Frontal cortex (tissue), 4 donors: ENCODE data around the gene GRP. TPM values are rescaled to one million over a fixed set of nuclear protein-coding genes. Genes with fewer than 3 reads are reported as not detected.
"Not testable (repeated sequence)": the region's sequence is repeated elsewhere in the genome, so short reads cannot be mapped to it uniquely, and the experiment has no call there.

ENCODE experiments used
- DNase-seq, 2 donors: peaks; one replicate each; pipeline ENCODE4 v3.0.0; 2012; ENCODE audit warnings: low spot score in 2 of 2
- FAIRE-seq: peaks from 2 replicates; lab custom pipeline; 2012; peaks lifted over from hg19 to GRCh38; lab: Jason Lieb, UNC
- total RNA-seq: library from RNA; depleted of rRNA; stranded (reverse); fragments of >200 nt; gene quantifications from one replicate; pipeline ENCODE4 v1.2.3, GENCODE V29; 2014
- donor health status: control.
- donor health status: control.
- donor health status: control.

The GRP gene
- total RNA-seq, 1 donor from 2014 or later: 22.8 TPM

DNA sequence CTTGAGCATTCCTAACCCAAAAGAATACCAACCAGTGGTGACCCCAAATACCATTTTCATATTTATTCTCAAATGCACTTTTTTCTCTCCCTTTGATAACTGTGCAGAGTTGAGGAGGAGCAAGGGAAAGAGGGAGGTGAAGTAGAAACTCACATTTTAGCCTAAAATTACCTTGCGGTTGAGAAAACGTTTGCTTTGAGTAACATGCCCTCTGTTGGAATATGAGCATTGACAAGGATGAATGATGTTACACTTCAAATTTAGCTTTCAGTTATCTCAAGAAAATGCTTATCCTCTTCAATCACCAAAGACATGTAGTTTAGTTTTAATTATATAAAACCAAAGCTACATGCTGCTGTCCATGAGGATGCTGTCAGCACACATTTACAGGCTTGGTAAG is 2.4 kb downstream of the GRP start:
- FAIRE-seq (no peak), DNase-seq (no peak)

DNA sequence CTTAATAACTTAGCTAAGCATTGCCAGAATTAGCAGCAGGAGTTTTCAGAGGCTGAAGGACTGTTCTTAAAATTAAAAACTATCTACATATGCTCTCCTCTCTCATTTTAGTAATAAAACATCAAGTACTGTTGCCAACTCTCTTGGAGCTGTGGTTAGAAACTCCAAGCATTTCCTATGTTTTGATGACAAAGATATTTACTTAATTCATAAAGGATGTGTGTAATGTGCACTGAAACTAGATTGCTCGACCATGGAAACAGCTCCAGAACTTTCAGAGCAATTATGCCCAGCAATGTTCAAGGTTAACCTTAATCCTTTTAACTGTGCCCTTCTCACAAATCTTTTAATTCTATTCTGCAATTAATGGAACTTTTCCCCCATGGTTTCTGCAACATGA is 8.4 kb downstream of the GRP start:
- DNase-seq: no peak

DNA sequence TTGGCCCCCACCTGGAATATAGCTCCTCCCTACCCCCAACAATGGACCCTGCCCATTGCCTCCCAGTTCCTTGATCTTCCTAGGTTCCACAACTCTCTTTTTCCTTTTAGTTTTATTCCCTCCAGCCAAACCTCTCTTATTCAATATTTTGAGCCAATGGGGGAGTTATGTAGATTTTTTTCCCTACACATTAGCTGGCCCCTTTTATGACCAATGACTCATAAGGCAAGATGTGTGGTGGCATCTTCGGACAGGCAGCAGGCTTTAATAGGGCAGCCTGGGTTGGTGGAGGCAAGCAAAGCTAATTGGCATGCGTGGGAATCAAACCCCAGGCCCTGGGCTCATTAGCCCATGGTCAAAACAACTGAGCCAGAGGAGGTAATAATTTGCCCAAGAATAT is 9.2 kb downstream of the GRP start:
- DNase-seq (no peak), FAIRE-seq (no peak)

More for the DNA sequence above, 8.4 kb downstream of the GRP start:
- no peak for FAIRE-seq

DNA sequence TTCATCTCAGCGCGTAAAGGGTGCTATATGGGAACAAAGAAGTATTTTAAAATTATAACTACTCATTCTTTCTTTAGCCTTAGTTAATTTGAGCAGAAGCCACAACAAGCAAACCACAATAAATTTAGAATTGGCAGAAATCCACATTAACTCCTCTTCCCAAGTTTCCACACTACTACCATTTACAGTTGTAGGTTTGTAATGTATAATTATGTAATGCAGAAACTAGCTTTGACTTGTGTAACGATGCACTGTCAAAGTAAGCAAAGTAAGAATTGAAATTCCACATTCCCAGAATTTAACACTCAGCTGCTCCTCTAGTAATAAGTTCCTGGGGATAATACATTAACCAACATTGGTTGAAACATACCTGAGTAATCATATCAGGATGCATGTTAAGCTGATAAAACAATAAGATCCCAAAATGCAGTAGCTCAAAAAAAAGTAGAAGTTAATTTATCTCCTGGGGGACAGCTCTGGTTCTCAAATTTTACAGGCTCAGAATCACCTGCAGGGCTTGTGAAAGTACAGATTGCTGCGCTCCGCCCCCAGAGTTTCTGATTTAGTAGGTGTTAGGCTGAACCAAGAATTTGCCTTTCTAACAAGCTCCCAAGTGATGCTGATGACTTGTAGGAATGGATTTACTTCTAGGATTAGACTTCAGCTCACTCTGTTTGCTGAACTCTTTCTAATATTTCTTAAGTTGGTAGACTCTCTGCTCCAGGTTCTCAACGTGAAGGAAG is 9.9 kb downstream of the GRP start:
- DNase-seq (no peak), FAIRE-seq (no peak)

DNA sequence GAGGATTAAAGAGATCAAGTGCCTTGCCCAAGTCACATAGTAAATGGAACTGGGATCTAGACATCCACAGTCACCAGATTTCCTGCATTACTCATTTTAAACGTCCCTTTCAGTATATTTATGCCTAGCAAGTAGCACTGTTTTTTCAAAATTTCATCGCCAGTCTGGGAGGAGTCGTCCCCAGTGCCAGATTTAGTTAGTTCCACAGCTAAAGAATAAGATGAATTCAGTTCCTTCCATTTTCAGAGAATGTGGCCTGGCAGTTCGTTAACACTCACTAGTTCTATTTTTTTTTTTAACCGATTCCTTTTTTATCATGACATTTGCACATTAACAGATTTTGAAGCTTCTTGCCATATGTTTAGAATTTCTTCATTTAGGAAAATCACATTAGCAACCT is 11.2 kb downstream of the GRP start:
- FAIRE-seq: no peak

DNA sequence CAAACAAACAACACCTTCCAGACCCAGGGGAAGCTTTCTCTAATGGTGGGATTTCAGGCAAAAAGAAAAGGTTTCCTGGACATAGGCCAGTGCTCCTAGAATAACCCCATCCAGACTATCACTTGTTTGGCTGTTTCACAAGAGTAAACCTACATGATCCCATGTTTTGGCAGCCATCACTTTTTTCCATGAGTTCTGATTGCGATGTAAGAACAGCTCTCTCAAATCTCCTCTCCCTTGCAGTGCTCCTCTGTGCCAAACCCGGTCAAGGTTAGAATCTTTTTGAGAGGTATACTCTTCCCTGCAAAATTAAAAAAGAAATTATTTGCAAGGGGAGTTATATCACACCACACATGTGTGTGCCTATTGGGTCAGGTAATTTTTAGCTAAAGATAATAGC is 11.9 kb downstream of the GRP start:
- no peak for DNase-seq

More for the DNA sequence above, 11.2 kb downstream of the GRP start:
- DNase-seq: no peak

DNA sequence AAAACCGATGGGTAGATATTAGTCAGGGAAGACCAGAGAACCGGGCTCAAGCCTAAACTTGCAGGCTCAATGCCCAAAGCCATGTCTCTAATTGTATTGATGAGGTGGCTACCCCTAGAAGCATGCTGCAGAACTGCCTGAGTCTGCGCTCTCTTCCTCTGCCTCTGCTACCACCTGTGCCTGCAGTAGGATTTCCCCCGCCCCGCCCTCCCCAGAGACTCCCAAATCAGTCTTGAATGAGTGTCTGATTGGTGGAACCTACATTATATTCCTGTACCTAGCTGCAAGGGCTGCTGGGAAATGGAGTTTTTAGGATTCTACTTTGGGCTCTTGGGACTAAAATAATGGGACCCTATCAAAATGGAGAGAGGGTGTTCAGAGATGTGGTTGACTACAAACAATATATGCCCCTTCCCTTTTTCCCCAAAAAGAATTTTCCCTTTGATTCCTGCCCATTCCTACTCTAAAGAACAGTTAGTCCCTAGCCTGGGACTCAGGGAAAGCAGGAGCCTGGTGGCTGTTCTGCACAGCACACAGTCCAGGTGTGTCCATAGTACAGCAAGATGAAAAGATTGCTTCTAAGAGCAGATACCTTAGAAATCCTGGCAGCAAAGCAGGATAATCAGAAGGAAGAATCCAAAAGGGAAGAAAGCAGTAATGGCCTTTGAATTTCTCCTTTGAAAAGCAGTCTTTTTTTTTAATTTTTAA is 12.5 kb downstream of the GRP start:
- no peak for DNase-seq

More for the DNA sequence above, 11.9 kb downstream of the GRP start:
- no peak for FAIRE-seq

DNA sequence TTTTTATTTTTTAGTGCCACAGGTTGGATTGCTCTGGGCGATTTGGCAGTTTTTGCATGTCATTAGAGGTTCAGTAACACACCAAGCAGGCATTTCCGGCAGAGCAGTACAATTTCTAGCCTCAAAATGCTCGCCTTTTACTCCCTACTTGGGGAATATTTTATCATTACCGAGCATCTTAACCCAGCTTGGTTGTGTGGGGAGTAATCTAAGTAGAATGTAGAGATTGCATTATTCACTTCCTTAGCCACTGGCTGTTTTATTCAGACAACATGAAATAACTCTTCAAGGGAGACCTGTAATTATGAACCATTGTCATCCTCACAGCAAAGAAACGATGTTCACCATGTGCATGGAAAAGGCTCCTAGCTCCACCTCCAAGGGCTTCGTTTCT is 13.1 kb downstream of the GRP start:
- FAIRE-seq: no peak
- no peak for DNase-seq

More for the DNA sequence above, 12.5 kb downstream of the GRP start:
- no peak for FAIRE-seq

DNA sequence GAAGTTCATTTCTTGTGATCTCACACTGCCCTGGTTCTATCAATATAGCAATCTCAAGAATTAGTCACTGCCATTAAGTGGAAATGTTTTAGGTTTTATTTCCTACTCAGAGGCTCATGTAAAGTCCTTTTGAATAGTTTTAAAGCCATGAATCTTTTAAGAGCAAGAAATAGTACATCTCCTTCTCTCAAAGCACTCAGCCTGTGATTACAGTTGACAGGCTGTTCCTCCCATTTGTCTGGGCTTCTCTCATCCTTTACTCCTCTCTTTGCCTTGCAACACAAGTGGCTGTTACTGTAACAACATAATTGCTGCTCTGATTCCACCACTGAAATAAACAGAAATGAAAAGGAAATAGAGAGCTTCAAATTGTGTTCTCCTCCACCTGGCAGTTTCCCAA is 18.4 kb downstream of the GRP start:
- FAIRE-seq: no peak

DNA sequence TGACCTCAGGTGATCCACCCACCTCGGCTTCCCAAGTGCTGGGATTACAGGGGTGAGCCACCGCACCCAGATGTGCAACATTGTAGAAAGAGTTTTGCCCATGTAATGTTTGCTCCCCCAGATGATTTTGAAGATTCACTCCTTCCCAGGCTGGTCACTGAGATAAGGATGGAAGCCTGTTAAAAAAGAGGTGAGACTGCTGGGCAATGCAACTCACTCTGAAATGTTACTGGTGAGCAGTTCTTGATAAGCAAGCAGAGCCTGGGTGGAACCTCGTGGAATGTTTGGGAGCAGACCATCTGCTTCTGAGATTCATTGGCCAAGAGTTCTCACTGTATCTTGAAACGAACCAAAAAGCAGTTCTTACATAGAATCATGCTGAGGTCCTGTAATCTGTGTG is 19.7 kb downstream of the GRP start:
- FAIRE-seq (no peak), DNase-seq (no peak)

More for the DNA sequence above, 18.4 kb downstream of the GRP start:
- no peak for DNase-seq

DNA sequence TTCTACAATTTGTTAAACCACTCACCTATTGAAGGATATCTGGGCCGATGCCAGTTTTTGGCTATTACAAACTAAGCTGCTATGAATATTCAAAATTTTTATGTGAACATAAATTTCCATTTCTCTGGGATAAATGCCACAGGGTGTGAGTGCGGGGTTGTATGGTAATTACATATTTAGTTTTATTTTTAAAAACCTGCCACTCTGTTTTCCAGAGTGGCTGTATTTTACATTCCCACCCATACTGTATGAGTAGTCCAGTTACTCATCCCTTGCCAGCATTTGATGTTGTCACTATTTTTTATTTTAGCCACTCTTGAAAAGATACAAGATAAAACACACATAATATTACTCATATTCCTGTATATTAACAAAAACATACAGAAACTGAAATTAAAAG is 22.9 kb downstream of the GRP start:
- no peak for DNase-seq
- no peak for FAIRE-seq

DNA sequence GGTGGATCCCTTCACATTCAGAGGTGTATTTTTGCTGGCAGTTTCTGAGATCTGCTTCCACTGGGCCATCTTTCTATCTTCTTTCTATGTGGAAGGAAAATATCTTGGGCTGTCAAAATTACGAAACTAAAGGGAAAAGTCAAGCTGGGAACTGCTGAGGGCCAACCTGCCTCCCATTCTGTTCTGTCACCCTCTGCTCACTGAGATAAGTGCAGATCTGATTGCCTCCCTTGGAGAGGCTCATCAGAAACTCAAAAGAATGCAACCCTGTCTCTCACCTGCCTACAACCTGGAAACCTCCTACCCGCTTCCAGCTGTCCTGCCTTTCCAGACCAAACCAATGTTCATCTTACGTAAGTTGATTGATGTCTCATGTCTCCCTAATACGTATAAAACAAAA is 26.8 kb downstream of the GRP start:
- DNase-seq (no peak), FAIRE-seq (no peak)

DNA sequence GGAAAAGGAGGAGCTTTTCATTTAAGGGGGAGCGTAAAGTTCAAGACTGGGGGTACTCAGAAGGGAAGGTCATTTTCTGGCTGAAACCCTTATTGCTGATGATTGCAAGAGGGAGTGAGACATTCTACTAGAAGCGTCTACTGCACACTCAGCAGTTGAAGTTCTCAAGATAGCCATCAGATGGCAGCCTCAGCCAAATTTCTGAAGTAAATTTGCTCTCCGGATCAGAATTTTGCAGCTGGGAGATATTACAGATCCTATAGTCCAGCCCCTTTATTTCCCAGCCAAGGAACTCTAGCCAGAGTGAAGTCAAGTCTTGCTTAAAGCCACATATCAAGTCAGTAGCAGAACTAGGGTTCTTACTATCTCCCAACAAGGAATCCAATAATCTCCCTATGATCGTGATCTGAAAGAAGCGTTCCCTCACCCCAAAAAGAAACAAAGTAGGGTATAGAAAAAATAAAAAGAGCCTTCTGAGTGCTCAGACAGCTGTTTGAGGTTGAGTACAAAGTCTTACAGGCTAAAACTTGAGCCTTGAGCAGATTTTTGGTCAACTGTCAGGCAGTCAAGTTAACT is 29.3 kb downstream of the GRP start:
- DNase-seq (peak in 1 of 2 donors; percentile 60), FAIRE-seq (no peak)

DNA sequence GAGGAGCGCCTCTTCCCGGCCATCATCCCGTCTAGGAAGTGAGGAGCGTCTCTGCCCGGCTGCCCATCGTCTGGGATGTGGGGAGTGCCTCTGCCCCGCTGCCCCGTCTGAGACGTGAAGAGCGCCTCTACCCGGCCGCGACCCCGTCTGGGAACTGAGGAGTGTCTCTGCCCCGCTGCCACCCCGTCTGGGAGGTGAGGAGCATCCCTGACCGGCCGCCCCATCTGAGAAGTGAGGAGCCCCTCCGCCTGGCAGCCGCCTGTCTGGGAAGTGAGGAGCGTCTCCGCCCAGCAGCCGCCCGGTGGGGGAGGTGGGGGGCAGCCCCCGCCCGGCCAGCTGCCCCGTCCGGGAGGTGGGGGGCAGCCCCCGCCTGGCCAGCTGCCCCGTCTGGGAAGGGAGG is 35.5 kb downstream of the GRP start:
- not testable (repeated sequence) for FAIRE-seq, DNase-seq

DNA sequence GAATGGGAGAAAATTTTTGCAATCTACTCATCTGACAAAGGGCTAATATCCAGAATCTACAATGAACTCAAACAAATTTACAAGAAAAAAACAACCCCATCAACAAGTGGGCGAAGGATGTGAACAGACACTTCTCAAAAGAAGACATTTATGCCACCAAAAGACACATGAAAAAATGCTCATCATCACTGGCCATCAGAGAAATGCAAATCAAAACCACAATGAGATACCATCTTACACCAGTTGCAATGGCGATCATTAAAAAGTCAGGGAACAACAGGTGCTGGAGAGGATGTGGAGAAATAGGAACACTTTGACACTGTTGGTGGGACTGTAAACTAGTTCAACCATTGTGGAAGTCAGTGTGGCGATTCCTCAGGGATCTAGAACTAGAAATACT is 41.9 kb downstream of the GRP start:
- not testable (repeated sequence) for FAIRE-seq, DNase-seq

DNA sequence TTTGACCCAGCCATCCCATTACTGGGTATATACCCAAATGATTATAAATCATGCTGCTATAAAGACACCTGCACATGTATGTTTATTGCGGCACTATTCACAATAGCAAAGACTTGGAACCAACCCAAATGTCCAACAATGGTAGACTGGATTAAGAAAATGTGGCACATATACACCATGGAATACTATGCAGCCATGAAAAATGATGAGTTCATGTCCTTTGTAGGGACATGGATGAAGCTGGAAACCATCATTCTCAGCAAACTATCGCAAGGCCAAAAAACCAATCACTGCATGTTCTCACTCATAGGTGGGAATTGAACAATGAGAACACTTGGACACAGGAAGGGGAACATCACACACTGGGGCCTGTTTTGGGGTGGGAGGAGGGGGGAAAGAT is 42.3 kb downstream of the GRP start:
- DNase-seq, FAIRE-seq: not testable (repeated sequence)

DNA sequence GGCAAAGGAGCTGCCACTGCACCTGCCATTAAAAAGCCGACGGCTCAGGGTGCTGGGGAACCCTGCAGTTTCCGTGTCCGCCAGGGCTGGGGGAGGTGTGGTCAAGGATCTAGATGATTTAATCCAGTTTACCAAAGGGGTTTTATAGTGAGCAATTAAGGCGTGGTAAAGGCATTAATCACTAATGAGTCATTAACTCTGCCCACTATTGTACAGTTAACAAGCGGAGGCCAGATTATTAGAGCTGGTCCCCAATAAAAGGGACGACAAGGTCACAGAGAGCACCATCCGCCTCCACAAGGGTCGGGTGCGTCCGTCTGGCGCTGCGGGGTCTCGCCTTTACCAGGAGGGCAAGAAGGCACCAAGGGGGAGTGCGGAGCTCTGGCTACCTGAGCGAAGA is 43.7 kb downstream of the GRP start:
- DNase-seq (no peak), FAIRE-seq (no peak)

DNA sequence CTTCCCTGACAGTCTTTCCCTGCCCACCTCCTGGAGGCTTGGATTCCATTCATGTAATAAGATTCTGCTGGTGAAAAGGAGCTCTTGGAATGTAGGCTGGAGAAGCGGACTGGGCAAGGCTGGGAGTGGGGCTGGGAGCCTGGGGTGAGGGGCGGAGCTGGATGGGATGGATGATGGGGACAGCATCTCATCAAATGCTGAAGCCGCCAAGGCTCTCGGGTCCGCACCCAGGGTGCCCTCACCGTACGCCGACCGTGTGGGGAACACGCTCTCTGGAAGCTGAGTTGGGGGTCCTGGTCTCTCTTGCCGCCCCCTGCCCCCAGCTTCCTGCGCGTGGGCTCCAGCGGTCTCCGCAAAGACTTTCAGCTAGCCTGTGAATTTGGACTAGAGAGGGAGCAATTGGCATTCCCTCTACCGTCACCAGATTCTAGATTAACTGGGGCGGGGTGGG is 44.2 kb downstream of the GRP start:
- FAIRE-seq (no peak), DNase-seq (no peak)

DNA sequence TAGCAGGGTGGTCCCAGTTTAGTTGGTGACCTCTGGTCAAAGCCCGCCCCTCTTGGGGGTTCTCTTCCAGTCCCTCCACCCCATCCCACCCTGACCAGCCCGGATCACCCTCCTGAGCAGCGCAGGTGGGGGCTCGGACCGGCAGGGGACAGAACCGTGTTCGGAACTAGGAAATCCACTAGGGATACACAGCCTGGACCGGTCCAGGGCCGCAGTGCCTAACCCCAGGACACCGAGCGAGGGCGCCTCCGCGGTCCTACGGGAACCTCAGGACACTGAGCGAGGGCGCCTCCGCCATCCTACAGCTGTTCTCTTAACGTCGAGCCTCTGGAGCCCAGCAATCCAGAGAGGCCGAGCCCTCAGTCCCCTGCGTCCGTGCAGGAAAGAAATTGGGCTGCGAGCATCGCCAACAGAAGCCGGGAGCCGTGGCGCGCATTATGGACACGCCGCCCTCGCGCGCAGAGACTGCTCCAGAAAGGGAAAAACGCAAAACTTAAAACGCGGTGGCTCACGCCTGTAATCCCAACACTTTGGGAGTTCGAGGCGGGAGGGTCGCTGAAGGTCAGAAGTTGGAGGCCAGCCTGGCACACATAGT is 44.8 kb downstream of the GRP start:
- FAIRE-seq (no peak), DNase-seq (no peak)

DNA sequence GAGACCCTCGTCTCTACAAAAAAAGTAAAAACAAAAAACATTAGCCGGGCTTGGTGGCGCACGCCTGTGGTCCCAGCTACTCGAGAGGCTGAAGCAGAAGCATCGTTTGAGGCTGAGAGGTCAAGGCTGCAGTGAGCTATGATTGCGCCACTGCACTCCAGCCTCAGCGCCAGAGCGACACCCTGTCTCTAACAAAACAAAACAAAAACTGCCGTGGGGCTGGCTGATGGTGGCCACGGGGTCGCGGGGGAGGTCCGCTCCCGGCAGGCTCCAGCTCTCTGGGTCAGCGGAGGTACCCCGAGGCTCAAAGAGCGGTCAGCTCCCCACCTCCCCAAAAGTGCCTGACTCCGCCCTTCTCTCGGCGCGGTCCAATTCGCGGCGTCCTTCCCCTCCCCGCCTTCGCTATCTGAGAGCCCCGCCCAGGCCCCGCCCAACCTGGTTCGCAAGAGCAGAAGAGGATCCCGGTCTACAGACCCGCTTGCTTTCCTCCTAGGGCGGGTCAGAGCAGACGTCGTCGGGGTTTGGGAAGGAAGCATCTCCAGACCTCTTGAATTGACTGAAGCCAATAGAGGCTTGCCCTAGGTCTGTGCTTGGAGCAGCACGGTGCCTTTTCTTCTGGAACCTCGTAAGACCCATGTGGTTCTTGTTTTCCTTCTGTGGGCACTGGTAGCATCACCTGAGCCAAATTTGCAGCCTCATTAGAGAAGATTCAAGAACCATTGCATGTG is 45.5 kb downstream of the GRP start:
- no peak for FAIRE-seq
- DNase-seq: no peak
